DMS153 (cell line): ENCODE data around the gene KIAA0825.

Source experiments
- DNase-seq: peaks from one replicate; lab custom pipeline; 2025; lab: John Stamatoyannopoulos, UW

Gene KIAA0825

GRCh38 chr5:94618493-94619328 lies at the start of gene KIAA0825, which contains the start of gene SLF1:
TSS of gene KIAA0825 (minus strand) at chr5:94618604. CDS start at chr5:94537126, 81,478 bp downstream.
TSS of gene SLF1 (plus strand) at chr5:94618669. CDS start at chr5:94628811, 10,142 bp downstream.
- peak; percentile 36 for DNase-seq

GRCh38 chr5:94667937-94668336 lies 49.5 kb upstream of the KIAA0825 start:
- no peak for DNase-seq

- no peak for DNase-seq
Measured at GRCh38 chr5:94661086-94661485, 42.7 kb upstream of the KIAA0825 start.

- DNase-seq: no peak
Measured at GRCh38 chr5:94660506-94660905, 42.1 kb upstream of the KIAA0825 start.

GRCh38 chr5:94658272-94658671 lies 39.9 kb upstream of the KIAA0825 start:
- DNase-seq: no peak

GRCh38 chr5:94649874-94650273 lies 31.5 kb upstream of the KIAA0825 start:
- DNase-seq: no peak

GRCh38 chr5:94646758-94647157 lies 28.4 kb upstream of the KIAA0825 start:
- no peak for DNase-seq

GRCh38 chr5:94645053-94645452 lies 26.6 kb upstream of the KIAA0825 start:
- DNase-seq: no peak

- DNase-seq: no peak
Measured at GRCh38 chr5:94640176-94640575, 21.8 kb upstream of the KIAA0825 start.

GRCh38 chr5:94632024-94632423 lies 13.6 kb upstream of the KIAA0825 start:
- no peak for DNase-seq

GRCh38 chr5:94627191-94627590 lies 8.8 kb upstream of the KIAA0825 start:
- DNase-seq: no peak

- no peak for DNase-seq
Measured at GRCh38 chr5:94623877-94624276, 5.5 kb upstream of the KIAA0825 start.

- no peak for DNase-seq
Measured at GRCh38 chr5:94623011-94623410, 4.6 kb upstream of the KIAA0825 start.

- no peak for DNase-seq
Measured at GRCh38 chr5:94621763-94622162, 3.4 kb upstream of the KIAA0825 start.

GRCh38 chr5:94620256-94620655 lies 1.9 kb upstream of the KIAA0825 start:
- DNase-seq: no peak

GRCh38 chr5:94618029-94618492 lies 343 bp downstream of the KIAA0825 start:
- DNase-seq: no peak

- DNase-seq: no peak
Measured at GRCh38 chr5:94615862-94616261, 2.5 kb downstream of the KIAA0825 start.

- no peak for DNase-seq
Measured at GRCh38 chr5:94614156-94614805, 4.1 kb downstream of the KIAA0825 start.

GRCh38 chr5:94613583-94613982 lies 4.8 kb downstream of the KIAA0825 start:
- DNase-seq: no peak

GRCh38 chr5:94595281-94595840 lies 23.0 kb downstream of the KIAA0825 start:
- DNase-seq: no peak

GRCh38 chr5:94577466-94578245 lies 40.7 kb downstream of the KIAA0825 start:
- no peak for DNase-seq

- no peak for DNase-seq
Measured at GRCh38 chr5:94575196-94575595, 43.2 kb downstream of the KIAA0825 start.
